Activated CD4-positive, CD25-positive, alpha-beta regulatory T cell (primary cell): ENCODE results near the gene ATP2A2.
"Not testable (repeated sequence)": the region's sequence is repeated elsewhere in the genome, so short reads cannot be mapped to it uniquely, and the experiment has no call there.

ENCODE experiments used
- DNase-seq, 4 experiments: peaks; one replicate each; lab custom pipeline; 2025; lab: John Stamatoyannopoulos, UW

The ATP2A2 gene

GRCh38 chr12:110343114-110343513 lies 62.1 kb downstream of the ATP2A2 start:
- no peak for DNase-seq

GRCh38 chr12:110343736-110344555 lies 62.9 kb downstream of the ATP2A2 start:
- no peak for DNase-seq

- no peak for DNase-seq
Observed at GRCh38 chr12:110344657-110345056, 63.6 kb downstream of the ATP2A2 start.

GRCh38 chr12:110345176-110345661 lies 64.2 kb downstream of the ATP2A2 start:
- no peak for DNase-seq

- DNase-seq, result no peak
Observed at GRCh38 chr12:110345963-110346362, 64.9 kb downstream of the ATP2A2 start.

GRCh38 chr12:110347767-110348166 lies 66.7 kb downstream of the ATP2A2 start:
- DNase-seq, result no peak

GRCh38 chr12:110348431-110349059 lies 67.5 kb downstream of the ATP2A2 start:
- DNase-seq, result no peak

GRCh38 chr12:110349096-110349495 lies 68.0 kb downstream of the ATP2A2 start:
- DNase-seq, result no peak

- DNase-seq, result no peak
Observed at GRCh38 chr12:110349514-110350151, 68.6 kb downstream of the ATP2A2 start.

GRCh38 chr12:110351119-110351518 lies 70.1 kb downstream of the ATP2A2 start:
- DNase-seq, result no peak

- no peak for DNase-seq
Observed at GRCh38 chr12:110352401-110352800, 71.4 kb downstream of the ATP2A2 start.

GRCh38 chr12:110353211-110353965 lies 72.3 kb downstream of the ATP2A2 start:
- no peak for DNase-seq

- DNase-seq, result no peak
Observed at GRCh38 chr12:110354172-110354780, 73.2 kb downstream of the ATP2A2 start.

- no peak for DNase-seq
Observed at GRCh38 chr12:110355073-110355472, 74.0 kb downstream of the ATP2A2 start.

- not testable (repeated sequence) for DNase-seq
Observed at GRCh38 chr12:110358384-110359097, 77.5 kb downstream of the ATP2A2 start.

GRCh38 chr12:110361216-110361615 lies 80.2 kb downstream of the ATP2A2 start:
- no peak for DNase-seq

GRCh38 chr12:110365489-110366320 lies 84.7 kb downstream of the ATP2A2 start:
- no peak for DNase-seq

- no peak for DNase-seq
Observed at GRCh38 chr12:110366321-110367142, 85.5 kb downstream of the ATP2A2 start.

GRCh38 chr12:110367181-110367864 lies 86.3 kb downstream of the ATP2A2 start:
- DNase-seq, result no peak
